ENCODE measurements around the gene PIGN.

DNA sequence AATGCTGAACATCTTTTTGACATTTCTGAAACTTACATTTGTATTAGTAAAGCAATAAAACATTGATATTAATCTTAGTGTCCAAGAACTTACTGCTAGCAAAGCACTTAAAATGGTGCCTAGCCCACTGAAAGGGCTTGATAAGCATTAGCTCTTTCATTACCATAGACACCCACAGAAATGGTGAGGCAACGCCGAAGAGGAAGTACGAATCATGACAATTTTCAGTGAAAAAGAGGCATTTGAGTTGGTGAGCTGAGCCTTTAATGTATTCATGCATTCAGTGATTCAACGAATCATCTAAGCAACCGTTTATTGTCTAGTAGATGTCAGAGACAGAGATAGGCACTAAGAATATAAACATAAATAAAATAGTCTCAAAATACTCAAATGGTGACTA, 101.1 kb downstream of the PIGN start:
- TF ChIP-seq CTCF (IDR thresholded peaks at IDR 0.05) (no peak), POLR2A (IDR thresholded peaks at IDR 0.05) (no peak)
